GM19324 (cell line): ENCODE results near the gene DTX3.
"Not testable (repeated sequence)": the region's sequence is repeated elsewhere in the genome, so short reads cannot be mapped to it uniquely, and the experiment has no call there.

Experiments
- ATAC-seq: cut with Tn5 transposase; IDR thresholded peaks from one replicate; pipeline ENCODE4 v1.9.1; 2021; ENCODE audit warnings: mild to moderate bottlenecking, moderate library complexity; ENCODE audit not compliant: unreplicated experiment, low FRiP score

DTX3 gene

DNA sequence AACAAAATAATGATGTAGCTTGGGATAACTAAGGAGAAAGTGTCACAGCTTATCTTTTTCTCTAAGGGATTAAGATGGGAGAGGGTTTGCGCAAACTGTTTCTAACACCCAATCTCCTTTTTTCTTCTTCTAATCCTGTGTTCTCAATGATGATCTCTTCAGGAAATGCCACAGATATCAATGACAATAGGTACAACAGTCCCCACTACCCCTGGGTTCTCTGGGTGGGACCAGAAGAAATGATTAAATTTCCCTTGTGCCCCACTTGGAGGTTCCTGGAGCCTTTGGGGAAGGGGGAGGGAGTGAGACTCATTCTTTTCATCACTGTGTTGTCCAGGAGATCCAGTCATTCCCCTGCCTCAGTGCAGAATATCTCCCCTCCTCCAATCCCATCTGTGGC, 22.2 kb upstream of the DTX3 start:
- no peak for ATAC-seq

DNA sequence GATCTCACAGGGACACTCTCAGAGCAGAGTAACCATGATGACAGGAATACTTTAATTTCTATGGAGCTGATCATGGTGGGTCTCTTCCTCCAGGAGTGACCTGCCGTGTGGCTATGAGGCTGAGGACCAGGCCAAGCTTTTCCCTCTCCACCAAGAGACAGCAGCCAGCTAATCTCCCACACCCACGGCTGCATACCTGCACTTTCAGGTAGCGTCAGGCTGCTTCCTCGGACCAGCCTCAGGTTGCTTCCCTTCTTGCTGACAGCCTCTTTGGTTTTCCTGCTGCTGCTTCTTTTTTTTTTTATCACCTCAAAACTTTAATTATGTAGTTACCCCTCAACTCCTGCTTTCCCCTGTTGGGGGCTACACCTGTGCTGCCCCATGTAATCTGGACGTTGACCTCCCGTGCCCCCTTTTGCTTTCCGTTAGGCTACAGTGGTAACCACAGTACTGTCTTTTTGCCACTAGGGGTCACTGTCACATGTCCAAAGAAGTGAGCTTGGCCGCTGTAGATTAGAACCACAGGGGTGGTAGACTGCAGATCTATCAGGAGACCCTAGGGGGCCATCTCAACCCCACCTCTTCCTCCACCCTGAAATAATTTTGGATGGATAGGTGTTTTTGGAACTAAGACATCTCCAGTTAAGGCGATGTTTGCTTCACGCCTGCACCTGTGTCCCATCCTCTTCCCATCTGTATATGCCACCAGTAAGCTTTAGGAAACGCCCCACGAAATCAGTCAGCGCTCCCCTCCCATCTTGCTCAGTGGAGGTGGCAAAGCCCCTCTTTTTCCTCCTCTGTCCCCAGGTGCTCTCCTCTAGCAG, 21.4 kb upstream of the DTX3 start:
- peak; percentile 80 for ATAC-seq

DNA sequence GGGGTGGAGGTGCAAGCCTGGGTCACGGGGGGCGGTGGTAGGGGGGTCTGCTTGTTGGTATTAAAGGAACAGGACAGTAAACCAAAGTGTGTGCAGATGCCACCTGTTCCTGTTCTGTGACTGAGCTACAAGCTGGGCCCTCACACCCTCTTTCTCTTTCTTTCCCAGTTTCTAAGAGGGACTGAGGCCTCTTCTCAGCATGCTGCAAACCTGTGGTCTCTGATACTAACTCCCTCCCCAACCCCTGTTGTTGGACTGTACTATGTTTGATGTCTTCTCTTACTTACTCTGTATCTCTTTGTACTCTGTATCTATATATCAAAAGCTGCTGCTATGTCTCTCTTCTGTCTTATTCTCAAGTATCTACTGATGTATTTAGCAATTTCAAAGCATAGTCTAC, 20.6 kb upstream of the DTX3 start:
- ATAC-seq: no peak

DNA sequence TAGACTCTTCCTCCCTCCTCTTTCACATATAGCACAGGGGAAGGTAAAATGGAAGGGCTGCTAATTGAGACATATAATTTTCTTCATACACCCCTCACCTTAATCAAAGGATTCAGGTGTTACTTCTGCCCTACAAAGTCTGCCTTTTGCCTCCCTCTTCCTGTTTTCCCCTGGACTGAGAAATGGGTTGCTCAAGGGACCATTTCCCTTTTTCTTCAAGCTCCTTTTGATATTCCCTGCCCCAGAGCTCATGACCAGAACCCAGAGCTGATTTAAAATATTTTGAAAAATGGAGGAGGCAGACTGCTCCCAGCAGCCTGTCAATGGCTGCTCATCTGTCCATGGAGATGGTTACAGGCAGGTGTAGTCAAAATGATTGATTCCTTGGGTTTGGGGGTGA, 19.9 kb upstream of the DTX3 start:
- ATAC-seq: no peak

DNA sequence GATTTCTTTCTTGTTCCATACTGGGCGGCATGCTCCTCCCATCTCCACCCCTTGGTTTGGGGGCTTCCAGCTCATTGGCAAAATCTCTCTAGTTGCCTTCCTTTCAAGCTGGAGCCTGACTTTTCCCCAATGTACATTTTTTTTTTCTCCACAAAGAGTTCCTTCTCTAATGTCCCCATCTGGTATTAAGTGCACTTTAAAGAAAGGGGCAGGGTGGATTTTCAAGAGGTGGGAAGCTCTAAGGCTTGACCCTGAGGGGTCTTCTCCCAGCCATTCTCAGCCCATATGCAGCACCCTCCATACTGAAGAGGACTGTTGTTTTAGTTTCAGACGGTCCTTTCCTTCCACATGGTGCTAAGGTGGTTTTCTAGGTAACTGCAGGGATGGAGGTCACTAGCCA, 19.5 kb upstream of the DTX3 start:
- ATAC-seq: no peak

DNA sequence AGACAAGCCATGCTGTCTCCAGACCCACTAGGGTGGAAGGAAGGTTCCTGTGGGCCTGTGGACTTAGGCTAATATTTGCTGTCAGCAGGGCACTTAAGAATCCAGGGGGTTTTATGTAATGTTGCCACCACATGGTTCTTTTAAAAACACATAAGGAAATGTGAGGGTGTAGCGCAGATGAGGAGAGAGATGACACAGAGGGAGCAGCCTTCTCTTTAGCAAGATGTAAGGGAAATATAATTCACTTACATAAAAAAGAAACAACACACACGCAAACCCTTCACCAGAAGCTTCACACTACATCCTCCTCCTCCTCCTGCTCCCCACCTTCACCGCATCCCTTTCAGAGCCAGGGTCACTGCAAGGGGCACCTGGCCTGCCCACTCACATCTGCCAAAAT, 18.5 kb upstream of the DTX3 start:
- no peak for ATAC-seq

DNA sequence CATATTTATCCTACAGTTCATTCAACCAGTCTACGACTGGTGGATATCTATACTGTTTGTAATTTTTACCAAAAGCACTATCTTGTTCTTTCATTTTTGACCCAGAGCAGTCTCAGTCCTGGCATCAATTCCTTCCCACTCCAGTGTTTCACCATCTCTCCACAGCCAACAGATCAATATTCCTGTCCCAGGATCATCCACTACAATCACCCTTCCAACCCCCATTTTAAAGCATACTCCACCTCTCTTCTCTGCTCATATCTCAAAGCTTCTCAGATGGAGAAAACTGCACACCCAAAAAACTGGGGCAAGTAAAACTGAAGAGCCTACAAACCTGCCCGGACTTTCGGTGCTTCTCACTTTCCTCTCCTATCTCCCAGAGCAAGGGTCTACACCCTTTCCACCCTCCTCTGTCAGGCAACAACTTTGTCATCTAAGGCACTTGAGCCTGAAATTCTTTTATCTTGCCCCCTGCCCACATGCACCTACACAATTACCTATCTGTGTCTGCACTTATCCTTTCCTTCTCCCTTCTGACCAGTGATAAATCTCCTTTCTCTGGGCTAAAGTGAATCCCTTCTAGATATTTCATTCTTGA, 17.7 kb upstream of the DTX3 start:
- no peak for ATAC-seq

DNA sequence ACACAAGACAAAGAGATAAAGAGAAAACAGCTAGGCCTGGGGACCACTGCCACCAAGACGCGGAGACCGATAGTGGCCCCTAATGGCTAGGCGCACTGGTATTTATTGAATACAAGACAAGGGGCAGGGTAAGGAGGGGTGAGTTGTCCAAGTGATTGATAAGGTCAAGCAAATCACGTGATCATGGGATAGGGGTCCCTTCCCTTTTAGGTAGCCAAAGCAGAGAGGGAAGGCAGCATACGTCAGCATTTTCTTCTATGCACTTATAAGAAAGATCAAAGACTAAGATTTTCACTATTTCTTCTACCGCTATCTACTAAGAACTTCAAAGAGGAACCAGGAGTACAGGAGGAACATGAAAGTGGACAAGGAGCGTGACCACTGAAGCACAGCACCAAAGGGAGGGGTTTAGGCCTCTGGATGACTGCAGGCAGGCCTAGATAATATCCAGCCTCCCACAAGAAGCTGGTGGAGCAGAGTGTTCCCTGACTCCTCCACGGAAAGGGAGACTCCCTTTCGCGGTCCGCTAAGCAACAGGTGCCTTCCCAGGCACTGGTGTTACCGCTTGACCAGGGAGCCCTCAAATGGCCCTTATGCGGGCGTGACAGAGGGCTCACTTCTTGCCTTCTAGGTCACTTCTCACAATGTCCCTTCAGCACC, 15.5 kb upstream of the DTX3 start:
- not testable (repeated sequence) for ATAC-seq

DNA sequence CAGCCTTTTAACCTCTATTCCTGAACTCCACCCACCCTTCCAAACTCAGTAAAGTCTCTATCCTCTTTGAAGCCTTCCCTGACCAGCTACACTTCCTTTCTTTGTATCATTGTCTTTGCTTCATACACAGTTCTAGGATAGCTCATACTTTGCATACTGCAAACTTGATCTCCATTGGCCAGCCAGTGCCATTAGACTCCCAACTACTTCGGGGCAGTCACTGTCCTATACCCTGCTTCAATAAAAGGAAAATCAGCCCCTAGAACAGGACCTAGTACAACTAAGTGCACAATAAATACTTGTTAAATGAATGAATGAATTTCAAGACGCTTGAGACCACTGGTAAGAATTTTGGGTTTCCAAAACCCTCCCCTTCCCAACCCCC, 14.2 kb upstream of the DTX3 start:
- no peak for ATAC-seq

DNA sequence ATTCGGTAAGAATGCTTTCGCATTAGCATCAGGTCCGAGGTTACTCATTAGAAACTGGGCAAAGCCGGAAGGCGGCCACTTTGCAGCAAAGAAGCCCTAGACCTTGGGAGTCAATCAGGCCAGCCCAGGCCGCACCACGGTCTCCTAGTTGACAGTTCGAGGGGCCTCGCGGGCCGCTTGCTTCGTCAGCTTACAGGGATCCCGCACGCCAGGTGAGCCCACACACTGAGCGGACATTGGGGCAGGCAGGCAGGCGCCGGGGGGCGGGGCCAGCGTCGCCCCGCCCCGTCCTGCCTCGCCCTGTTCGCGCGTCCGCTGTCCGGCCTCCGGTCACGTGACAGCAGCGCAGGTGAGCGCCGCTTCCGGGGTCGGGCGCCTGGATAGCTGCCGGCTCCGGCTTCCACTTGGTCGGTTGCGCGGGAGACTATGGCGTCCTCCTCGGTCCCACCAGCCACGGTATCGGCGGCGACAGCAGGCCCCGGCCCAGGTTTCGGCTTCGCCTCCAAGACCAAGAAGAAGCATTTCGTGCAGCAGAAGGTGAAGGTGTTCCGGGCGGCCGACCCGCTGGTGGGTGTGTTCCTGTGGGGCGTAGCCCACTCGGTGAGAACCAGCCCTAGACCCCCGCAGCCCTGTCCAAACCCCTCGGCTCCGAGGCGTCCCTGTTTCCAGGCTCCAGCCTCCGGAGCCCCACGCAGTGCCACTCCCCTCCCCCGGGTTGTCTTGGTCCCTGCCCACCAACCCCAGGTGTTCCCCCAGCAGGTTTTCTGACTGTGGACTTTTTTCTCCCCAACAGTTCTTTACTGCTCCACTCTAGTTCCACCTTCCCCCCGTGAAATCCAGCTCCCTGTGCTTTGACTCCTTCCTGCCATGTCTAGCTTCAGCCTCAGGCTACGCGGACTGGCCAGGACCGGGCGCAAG, 13.5 kb upstream of the DTX3 start, which contains the start of gene PIP4K2C:
TSS of gene PIP4K2C (plus strand) at position 329 of the 918 bp plus-strand sequence. CDS start at position 427, 98 bp downstream.
- ATAC-seq: peak; percentile 94

DNA sequence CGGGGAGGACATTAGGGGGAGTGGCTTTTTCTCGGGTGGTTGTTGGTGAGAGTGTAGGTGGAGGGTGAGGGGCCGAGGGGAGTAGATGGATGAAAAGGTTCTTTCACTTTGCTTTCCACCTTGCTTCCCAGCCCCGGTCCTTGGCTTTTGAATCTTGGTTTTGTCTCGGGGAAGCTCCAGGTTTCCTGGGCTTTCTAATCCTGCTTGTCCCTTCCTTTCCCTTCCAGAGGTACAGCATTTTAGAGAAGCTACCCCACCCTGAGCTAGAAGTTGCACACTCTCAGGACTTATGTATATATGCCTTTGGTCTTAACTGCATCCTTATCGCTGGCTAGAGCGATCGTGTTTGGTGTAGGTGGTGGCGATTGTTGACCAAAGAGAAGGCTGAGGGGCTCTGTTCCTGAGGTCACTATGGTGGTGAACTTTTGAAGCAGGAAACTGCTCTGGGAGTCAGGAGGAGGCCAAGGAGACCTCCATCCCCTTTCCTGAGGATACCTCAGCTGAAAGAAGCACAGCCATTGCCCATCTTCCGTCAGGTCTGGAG, 12.8 kb upstream of the DTX3 start:
- peak; percentile 11 for ATAC-seq

DNA sequence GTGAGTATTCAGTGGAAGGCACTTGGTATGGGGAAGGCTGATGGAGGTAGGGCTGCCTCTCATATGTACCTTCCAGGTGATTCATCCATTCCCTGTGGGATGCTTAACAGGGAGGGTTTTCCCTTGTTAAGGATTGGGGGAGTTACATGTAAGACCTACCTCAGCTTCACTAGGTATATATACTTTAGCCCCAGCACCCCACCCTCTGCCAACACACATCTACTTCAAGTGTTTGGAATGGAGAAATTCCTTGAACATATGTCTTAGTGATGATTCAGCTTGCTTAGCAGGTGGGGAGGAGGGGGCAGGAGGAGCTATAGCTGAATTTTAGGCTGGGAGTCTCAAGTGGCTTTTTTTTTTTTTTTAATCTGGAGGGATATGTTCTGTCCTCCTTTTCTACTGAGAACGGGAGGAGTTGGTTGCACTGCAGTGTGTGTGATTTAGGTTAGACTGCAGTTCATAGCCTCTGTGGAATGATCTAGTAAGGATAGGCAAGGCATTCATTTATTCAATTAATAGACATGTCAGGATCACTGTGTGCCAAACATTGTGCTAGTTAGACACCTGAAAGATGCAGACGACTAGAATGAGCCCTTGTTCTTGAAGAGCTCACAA, 12.0 kb upstream of the DTX3 start:
- ATAC-seq: no peak

DNA sequence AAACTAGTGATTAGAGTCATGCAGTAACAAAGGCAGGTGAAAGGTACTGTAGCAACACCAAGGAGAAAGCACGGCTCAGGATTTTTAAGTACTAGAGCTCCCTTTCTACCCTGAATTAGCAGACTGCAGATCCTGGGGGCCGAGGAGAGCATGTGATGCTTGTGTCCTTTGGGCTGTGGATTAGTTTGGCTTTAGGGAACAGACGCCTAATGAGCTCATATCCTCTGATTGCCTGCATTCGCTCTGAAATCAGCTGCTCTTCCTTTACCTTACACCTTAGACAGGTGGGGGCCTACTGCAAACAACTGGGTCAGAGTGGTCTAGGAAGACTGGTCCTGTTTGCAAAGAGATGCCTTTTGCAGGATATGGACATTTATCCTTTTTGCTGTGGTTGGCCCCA, 11.4 kb upstream of the DTX3 start:
- ATAC-seq: no peak

DNA sequence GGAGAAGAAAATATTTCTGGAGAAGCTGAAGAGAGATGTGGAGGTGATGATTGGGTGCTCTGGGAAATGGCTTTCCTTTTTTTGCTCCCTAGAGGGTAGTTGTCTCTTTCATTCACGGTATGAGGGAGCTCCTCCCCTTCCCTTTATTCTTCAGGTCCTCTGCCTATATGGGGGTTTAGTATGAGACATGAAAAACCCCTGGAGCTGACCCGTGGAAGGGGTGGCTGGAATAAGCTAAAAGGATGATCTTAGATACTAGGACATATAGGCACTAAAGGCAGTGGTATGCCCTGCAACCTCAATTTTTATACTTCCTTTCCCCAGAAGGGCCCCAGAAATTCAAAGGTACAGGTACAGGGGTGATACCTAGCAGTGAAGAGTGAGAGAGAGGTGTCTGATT, 4.2 kb upstream of the DTX3 start:
- ATAC-seq: no peak

DNA sequence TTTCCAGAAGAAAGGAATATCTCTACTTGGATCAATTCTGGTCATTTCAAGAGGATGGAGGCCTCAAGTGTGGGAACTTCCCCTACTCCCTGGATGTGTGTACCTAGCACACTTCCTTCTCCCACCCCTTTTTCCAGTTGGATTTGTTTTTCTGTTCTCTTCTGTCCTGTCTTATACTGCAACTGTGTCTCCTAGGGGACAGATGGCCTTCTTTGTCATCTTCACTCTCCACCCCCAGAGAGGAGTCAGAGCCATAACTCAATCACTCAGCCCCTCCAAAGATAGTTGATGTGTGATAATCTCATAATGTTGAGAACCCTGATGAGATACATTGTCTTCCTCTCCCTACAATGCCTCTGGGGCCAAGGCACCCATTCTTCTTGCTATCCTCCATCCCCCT, 2.1 kb upstream of the DTX3 start:
- no peak for ATAC-seq

DNA sequence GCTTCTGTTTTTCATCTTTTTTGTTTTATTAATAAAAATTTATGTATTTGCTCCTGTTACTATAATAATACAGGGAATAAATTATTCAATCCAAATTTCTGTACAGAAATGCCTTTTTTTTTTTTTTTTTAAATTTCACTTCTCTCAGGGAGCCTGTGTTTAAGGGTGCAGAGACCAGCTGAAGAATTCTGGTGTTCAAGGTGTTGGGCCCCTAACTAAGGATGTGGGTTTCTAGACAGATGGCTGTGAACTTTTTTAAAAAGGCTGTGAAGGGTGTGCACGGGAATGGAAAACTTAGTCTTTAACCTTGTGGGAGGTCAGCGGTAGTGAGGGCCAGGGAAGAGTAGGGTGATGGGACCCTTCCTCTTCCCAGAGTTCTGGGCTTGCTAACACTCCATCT, 1.3 kb upstream of the DTX3 start:
- ATAC-seq: no peak

DNA sequence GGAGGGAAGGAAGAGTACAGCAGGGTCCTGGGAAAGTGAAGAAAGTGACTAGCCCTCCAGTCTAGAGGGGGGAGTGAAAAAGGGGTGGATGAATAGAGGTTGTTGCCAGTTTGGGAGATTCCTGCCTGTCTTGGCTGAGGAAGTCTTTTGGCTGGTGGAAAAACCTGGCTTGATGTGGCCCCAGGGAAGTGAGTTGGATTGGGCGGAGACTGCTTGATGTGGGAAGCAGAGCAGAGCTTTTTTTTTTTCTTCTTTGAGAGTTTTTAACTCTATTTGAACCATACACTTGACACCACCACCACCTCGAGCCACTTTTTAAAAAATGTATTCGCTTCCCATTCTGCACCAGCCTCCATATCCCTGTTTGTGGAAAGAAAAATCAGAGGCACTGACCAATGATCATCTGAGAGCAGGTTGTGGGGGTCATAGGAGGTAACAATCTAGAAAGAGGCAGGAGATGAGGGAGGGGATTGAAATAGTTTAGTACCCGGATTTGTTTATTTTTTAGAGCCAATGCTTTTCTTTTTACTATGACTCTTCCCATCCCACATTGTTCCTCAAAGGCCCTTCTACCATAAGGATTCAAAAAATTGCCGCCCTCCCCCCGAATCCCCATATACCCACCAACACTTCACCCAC, 690 bp upstream of the DTX3 start:
- no peak for ATAC-seq

DNA sequence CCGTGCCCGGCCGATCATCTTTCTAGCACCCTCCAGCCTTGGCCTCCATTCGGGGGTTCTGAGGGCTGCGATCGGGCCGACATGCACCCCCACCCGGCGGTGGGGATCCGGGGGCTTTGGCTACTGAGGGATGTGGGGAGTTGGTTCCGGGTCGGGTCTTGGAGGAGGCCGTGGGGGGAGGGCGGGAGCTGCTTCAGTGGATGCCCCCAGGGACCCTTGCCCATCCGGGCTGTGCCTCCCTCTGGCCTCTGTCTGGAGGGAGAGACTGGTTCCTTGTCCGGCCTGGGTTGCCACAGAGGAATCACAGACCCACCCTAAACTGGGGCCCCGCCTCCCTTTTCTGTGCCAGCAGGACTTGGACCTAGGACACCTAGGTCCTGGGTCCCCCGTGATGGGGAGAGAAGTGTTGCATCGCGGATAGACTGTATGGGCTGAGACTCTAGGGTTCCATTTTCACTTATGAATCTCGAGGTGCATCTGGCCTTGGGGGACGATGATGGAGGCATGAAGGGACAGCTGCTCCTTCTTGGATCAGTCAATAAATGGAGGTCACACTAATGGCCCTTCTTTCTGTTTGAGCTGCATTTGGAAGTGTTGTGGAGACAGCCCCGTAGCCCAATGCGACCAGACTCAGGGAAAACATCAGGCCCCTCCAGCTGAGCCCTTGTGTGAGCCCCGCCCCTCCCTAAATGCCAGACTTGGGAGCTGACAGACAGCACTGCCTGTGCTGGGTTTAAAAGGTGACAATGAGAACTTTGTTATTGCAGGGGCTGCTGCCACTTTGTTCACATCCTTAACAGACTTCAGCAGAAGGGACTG, 577 bp downstream of the DTX3 start:
- no peak for ATAC-seq
